ENCODE results near the gene C12orf56.

GRCh38 chr12:64323006-64323405 lies 67.6 kb downstream of the C12orf56 start:
- TF ChIP-seq POLR2A (IDR thresholded peaks at IDR 0.05; ENCODE audit: borderline replicate concordance, extremely low read depth, insufficient read depth, insufficient read length) (no peak), CTCF (IDR thresholded peaks at IDR 0.05 in 2 of 3, conservative IDR thresholded peaks at IDR 0.05 in 1 of 3; ENCODE audit: borderline replicate concordance in 1 of 3, insufficient read depth in 1 of 3, low read depth in 2 of 3, low read length in 2 of 3) (no peak), POLR2AphosphoS5 (IDR thresholded peaks at IDR 0.05; ENCODE audit: low read depth, low read length) (no peak), EZH2 (IDR thresholded peaks at IDR 0.05) (no peak), YY1 (IDR thresholded peaks at IDR 0.05; ENCODE audit: extremely low read depth, insufficient replicate concordance, low read depth, low read length) (no peak), SP1 (IDR thresholded peaks at IDR 0.05; ENCODE audit: low read depth) (no peak), ZNF274 (IDR thresholded peaks at IDR 0.05; ENCODE audit: low read depth, low read length) (no peak), MAX (IDR thresholded peaks at IDR 0.05) (no peak), REST (IDR thresholded peaks at IDR 0.05; ENCODE audit: low read depth) (no peak), JUND (IDR thresholded peaks at IDR 0.05) (no peak)
